A549 treated with DMSO at 1 μM for 4 hours (cell line): ENCODE data around the gene KDM4B. TPM values are rescaled to one million over a fixed set of nuclear protein-coding genes. Genes with fewer than 3 reads are reported as not detected.

Source experiments
- total RNA-seq: library from RNA; stranded (reverse); fragments of 200-300 nt; extraction: Qiagen RNA extraction; gene quantifications from 5 replicates; pipeline ENCODE4 v1.2.3, GENCODE V29; 2022; ENCODE audit warnings: low read depth

KDM4B gene
- 5.2 to 8.1 TPM (median 6.9 TPM) in 5 replicates for total RNA-seq

GRCh38 chr19:4968462-4969291 is at the start of gene KDM4B:
KDM4B (plus strand) TSS chr19:4969113; CDS start chr19:5032891, 63,778 bp downstream.

Other genes with a start within 250 kb of the KDM4B start
- 59.3 to 76.1 TPM (median 69.8 TPM) in 5 replicates for gene DPP9, start 245.3 kb upstream of the KDM4B start, total RNA-seq
- gene FEM1A, start 177.4 kb upstream of the KDM4B start, total RNA-seq: 5.7 to 6.3 TPM (median 6.3 TPM) in 5 replicates
- 7.8 to 9.1 TPM (median 8.0 TPM) in 5 replicates for gene TICAM1, start 137.4 kb upstream of the KDM4B start, total RNA-seq
- 112 to 126 TPM (median 116 TPM) in 5 replicates for gene PLIN3, start 101.4 kb upstream of the KDM4B start, total RNA-seq
- not detected in 5 replicates for gene ARRDC5, start 66.2 kb upstream of the KDM4B start, total RNA-seq
- 47.9 to 61.6 TPM (median 51.6 TPM) in 5 replicates for gene UHRF1, start 59.6 kb upstream of the KDM4B start, total RNA-seq